Measurements from ENCODE around the gene UBXN7.

DNA sequence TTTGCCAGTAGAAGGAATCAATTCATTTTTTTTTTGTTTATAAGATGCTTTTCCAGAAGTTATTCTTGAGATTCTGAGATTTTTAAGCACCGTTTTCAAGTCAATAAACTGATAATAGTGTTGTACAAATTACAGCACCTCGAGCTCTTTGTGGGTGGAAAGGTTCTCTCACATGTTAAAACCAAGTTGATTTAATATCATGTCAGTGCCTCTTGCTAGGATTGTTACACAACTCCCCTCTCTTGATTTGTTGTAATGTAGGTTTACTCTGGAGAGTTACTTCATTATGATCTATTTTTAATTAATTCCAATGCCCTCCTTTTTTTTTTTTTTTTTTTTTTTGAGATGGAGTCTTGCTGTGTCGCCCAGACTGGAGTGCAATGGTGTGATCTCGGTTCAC, 25.8 kb upstream of the UBXN7 start:
- TF ChIP-seq CTCF (IDR thresholded peaks at IDR 0.05) = no peak
- TF ChIP-seq ZFX (IDR thresholded peaks at IDR 0.05; ENCODE audit: borderline replicate concordance) = no peak
